Muscle of back (tissue), 11 donors: ENCODE data around the gene COA6. TPM values are rescaled to one million over a fixed set of nuclear protein-coding genes. Genes with fewer than 3 reads are reported as not detected.

ENCODE experiments used
- DNase-seq, 3 donors: peaks; one replicate each; pipeline versions ENCODE4 v3.0.0 to v3.0.0-alpha.2; 2013
- polyA plus RNA-seq, 10 donors: library from polyadenylated mRNA; unstranded; fragments of 120-200 nt; gene quantifications; one replicate each; pipeline ENCODE4 v1.2.1, GENCODE V29; 2013; ENCODE audit not compliant: insufficient read length in 10 of 10

Gene COA6
- polyA plus RNA-seq, 10 donors, result 25.0 to 34.5 (median 30.4) TPM

- no peak for DNase-seq
Measured at GRCh38 chr1:234406871-234407270, 33.6 kb downstream of the COA6 start.

GRCh38 chr1:234408757-234409156 lies 35.5 kb downstream of the COA6 start:
- DNase-seq, result no peak

GRCh38 chr1:234409328-234409727 lies 36.1 kb downstream of the COA6 start:
- no peak for DNase-seq

GRCh38 chr1:234412830-234413229 lies 39.6 kb downstream of the COA6 start:
- DNase-seq, result no peak

- DNase-seq, result no peak
Measured at GRCh38 chr1:234413485-234413884, 40.2 kb downstream of the COA6 start.

GRCh38 chr1:234413990-234414389 lies 40.7 kb downstream of the COA6 start:
- DNase-seq, result no peak

- DNase-seq, result no peak
Measured at GRCh38 chr1:234427950-234428646, 54.8 kb downstream of the COA6 start.

- DNase-seq, result no peak
Measured at GRCh38 chr1:234429434-234429806, 56.2 kb downstream of the COA6 start.

- no peak for DNase-seq
Measured at GRCh38 chr1:234430691-234431090, 57.4 kb downstream of the COA6 start.

- no peak for DNase-seq
Measured at GRCh38 chr1:234431255-234431654, 58.0 kb downstream of the COA6 start.

- no peak for DNase-seq
Measured at GRCh38 chr1:234433563-234434285, 60.5 kb downstream of the COA6 start.

Other genes starting within 250 kb of the COA6 start
- 10 to 100 TPM; 16.1 to 57.3 (median 23.6) TPM for gene TARBP1, start 105.7 kb downstream of the COA6 start, polyA plus RNA-seq
- gene IRF2BP2, start 236.7 kb downstream of the COA6 start, polyA plus RNA-seq, result 10 to 100 TPM; 56.1 to 83.4 (median 73.6) TPM